SU-DHL-6 (cell line): ENCODE results near the gene LRRC14B.
"Not testable (repeated sequence)": the region's sequence is repeated elsewhere in the genome, so short reads cannot be mapped to it uniquely, and the experiment has no call there.

Experiments
- CTCF ChIP-seq: fragments of 200-600 bp; sonication (generic); IDR thresholded peaks from one replicate; pipeline ENCODE4 v1.5.1; 2017; ENCODE audit warnings: antibody characterized with exemption, mild to moderate bottlenecking, low read length, moderate library complexity; ENCODE audit not compliant: insufficient read depth, poor library complexity, severe bottlenecking
- EZH2phosphoT487 ChIP-seq: fragments of 200-600 bp; sonication (generic), shearing (Covaris generic); conservative IDR thresholded peaks from 2 replicates; pipeline ENCODE4 v1.6.1; 2018; ENCODE audit warnings: mild to moderate bottlenecking, antibody characterized with exemption, low read length, moderate library complexity, mixed read lengths

GRCh38 chr5:240550-240949 lies 49.3 kb downstream of the LRRC14B start:
- not testable (repeated sequence) for TF ChIP-seq CTCF, EZH2phosphoT487
